ENCODE data around the gene SFRP4. TPM values are rescaled to one million over a fixed set of nuclear protein-coding genes. Genes with fewer than 3 reads are reported as not detected.

The SFRP4 gene
- total RNA-seq, 2 donors from 2014 or later: not detected

DNA sequence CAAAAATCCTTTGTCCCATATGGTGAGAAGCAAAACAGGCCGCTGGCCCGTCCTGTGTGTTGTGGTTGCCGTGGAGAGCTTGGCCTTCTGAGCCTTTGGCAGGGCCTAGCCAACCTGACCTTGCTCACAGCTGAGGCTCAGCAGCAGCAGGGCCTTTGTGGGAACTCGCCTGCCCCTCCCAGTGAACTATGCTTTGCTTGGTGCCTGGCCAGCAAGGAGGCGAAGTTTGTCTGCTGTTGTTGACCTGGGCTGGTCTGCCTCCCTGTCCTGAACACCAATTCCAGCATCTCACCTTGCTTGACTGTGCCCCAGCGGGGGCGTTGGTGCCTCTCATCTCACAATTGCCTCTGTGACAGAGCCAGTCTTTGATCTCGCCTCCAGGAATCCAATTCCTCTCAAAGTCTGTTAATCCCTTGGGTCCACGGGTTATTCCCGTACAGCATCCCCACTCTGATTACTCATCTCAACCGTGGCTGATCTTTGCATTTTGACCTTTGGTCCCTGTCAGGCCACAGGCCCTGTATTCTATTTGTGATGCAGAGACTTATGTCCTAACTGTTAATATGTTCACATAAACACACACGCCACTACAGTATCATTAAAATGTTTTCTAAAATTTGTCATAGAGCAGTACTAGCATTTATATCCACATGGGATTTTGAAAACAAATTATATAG, 26.5 kb upstream of the SFRP4 start:
- Mint-ChIP-seq H3K9me3 (peaks cover 4% of the 10 kb centered on the region), H3K27ac (no peak overlapping the region), H3K36me3 (no peaks in the 10 kb centered on the region), H3K27me3 (peaks cover 0 to 7% of the 10 kb centered on the region in 2 donors), H3K4me1 (ENCODE audit: low read depth in 2 of 2) (no peaks in the 10 kb centered on the region), H3K4me3 (no peak overlapping the region)
- DNase-seq (ENCODE audit: low spot score) (no peak), ATAC-seq (no peak)

DNA sequence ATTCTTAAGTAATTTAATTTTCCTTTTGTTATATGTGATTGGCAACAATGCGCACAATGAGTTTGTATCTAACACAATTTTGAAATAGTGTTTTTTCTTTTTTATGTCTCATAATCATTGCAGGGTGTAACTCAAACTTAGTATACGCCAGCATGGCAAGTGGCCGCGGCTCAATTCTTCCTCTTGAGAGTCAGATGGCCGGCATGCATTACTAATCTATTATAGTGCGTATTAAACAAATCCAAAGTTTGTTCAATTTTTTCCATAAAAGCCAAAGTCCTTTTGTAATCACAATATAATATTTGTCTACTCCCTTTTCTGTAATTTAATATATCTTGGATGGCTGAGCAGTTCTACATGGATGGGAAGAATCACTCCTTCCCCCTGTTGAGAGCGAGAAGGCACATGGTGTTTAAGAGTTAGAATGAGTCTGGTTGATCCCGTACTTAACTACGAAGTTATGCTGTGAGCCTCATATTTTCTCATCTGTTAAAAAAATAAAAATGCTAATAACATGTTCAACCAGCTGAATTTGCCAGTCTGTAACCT, 16.5 kb upstream of the SFRP4 start:
- ATAC-seq: no peak
- H3K4me3 Mint-ChIP-seq: no peak overlapping the region
- no peaks in the 10 kb centered on the region for H3K4me1 Mint-ChIP-seq (ENCODE audit: low read depth in 2 of 2)
- no peak for DNase-seq (ENCODE audit: low spot score)
- no peaks in the 10 kb centered on the region for H3K27me3 Mint-ChIP-seq
- H3K27ac Mint-ChIP-seq: no peak overlapping the region
- no peaks in the 10 kb centered on the region for H3K9me3 Mint-ChIP-seq
- H3K36me3 Mint-ChIP-seq: peaks cover 10% of the 10 kb centered on the region

- Mint-ChIP-seq H3K4me1 (ENCODE audit: low read depth in 2 of 2) (no peaks in the 10 kb centered on the region), H3K4me3 (no peak overlapping the region), H3K36me3 (peaks cover 10% of the 10 kb centered on the region), H3K27me3 (no peaks in the 10 kb centered on the region), H3K9me3 (no peaks in the 10 kb centered on the region), H3K27ac (no peak overlapping the region)
- DNase-seq (ENCODE audit: low spot score): no peak
- ATAC-seq: no peak
These were observed 15.9 kb upstream of the SFRP4 start for GRCh38 chr7:37932543-37932942.

- no peaks in the 10 kb centered on the region for H3K9me3 Mint-ChIP-seq
- H3K36me3 Mint-ChIP-seq: no peaks in the 10 kb centered on the region
- H3K27me3 Mint-ChIP-seq: no peaks in the 10 kb centered on the region
- no peak overlapping the region for H3K4me3 Mint-ChIP-seq
- no peak overlapping the region for H3K27ac Mint-ChIP-seq
- no peaks in the 10 kb centered on the region for H3K4me1 Mint-ChIP-seq (ENCODE audit: low read depth in 2 of 2)
- DNase-seq (ENCODE audit: low spot score) (no peak), ATAC-seq (no peak)
These were observed 13.8 kb upstream of the SFRP4 start for GRCh38 chr7:37930226-37930948.

DNA sequence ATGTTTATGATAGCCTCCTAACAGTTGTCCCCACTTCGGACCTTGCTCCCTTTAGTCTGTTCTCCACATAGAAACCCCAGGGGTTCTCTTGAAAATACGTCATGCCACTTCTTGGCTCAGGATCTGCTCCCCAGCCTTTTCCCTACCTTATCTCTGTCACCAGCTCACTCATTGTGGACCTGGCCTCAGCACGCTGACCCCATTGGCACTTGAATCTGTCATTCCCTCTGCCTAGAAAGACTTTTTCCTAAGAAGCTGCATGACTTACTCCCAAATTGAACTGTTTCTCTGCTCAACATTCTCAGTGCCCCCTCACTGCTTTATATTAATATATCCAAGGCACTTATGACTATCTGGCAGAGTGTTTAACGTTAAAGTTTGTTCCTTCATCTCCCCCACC, 12.3 kb upstream of the SFRP4 start:
- DNase-seq (ENCODE audit: low spot score): no peak
- no peak for ATAC-seq
- no peaks in the 10 kb centered on the region for H3K9me3 Mint-ChIP-seq
- no peaks in the 10 kb centered on the region for H3K36me3 Mint-ChIP-seq
- no peaks in the 10 kb centered on the region for H3K4me1 Mint-ChIP-seq (ENCODE audit: low read depth in 2 of 2)
- H3K27ac Mint-ChIP-seq: no peak overlapping the region
- H3K4me3 Mint-ChIP-seq: no peak overlapping the region
- no peaks in the 10 kb centered on the region for H3K27me3 Mint-ChIP-seq

DNA sequence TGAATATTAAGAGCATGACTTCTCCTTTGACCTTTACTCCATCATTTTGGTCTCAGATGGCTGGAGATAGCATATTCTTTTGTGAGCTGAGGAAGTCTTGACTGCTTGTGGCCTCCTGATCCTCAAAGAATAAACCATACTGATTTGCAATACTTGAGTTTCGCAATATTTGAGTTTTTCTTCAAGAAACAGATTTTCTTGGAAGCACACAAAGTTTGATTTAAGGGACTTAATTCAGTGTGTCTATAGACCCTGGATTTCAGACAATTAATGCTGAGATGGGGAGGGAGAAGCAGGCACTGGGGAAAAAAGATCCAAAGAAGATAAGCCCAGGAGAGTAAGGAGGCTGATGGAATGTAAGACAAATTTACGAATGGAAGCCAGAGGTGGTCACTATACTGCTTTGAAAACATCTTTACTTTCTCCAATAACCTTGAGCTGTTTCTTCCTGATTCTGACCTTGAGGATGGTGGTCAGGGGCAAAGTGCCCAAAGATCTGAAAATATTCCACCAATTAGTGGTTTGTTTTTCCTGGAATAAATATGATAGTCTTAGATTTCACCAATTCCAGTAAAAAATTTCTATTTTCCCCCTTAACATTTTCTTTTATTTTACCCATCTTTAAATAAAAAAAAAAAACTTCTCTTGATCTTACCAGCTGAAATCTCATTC, 11.3 kb upstream of the SFRP4 start:
- no peak overlapping the region for H3K4me3 Mint-ChIP-seq
- H3K4me1 Mint-ChIP-seq (ENCODE audit: low read depth in 2 of 2): no peaks in the 10 kb centered on the region
- no peaks in the 10 kb centered on the region for H3K36me3 Mint-ChIP-seq

DNA sequence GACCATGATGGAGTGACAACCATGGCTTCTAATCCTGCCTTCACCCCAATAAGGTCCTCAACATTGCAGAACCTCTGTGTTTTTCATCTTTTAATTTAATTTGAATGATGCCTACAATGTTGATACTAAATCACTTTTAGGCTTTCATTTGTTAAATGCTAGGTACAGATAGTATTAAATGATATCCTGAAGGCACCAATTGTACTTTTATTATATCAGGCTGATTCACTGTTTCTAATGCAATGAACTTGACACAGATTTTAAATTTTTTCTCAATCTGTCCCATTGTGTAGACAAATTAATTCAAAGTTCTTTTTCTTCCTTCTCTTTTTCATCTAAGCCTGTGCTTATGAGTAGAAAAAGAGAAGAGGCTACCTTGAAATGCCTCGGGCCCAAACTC, 9.0 kb upstream of the SFRP4 start:
- Mint-ChIP-seq H3K36me3 (no peaks in the 10 kb centered on the region), H3K4me3 (no peak overlapping the region), H3K9me3 (no peaks in the 10 kb centered on the region), H3K27ac (no peak overlapping the region), H3K27me3 (peaks cover 5 to 6% of the 10 kb centered on the region in 2 donors), H3K4me1 (ENCODE audit: low read depth in 2 of 2) (peaks cover 5 to 6% of the 10 kb centered on the region in 2 donors)
- ATAC-seq: no peak
- DNase-seq (ENCODE audit: low spot score): no peak

More for the DNA sequence above, 11.3 kb upstream of the SFRP4 start:
- no peaks in the 10 kb centered on the region for H3K9me3 Mint-ChIP-seq
- no peak for DNase-seq (ENCODE audit: low spot score)
- peaks cover 3% of the 10 kb centered on the region in 2 donors for H3K27me3 Mint-ChIP-seq
- ATAC-seq: no peak
- no peak overlapping the region for H3K27ac Mint-ChIP-seq

GRCh38 chr7:37924491-37925041, 7.9 kb upstream of the SFRP4 start:
- ATAC-seq: no peak
- Mint-ChIP-seq H3K9me3 (no peaks in the 10 kb centered on the region), H3K4me1 (ENCODE audit: low read depth in 2 of 2) (peaks cover 11% of the 10 kb centered on the region in 2 donors), H3K36me3 (no peaks in the 10 kb centered on the region), H3K4me3 (no peak overlapping the region), H3K27ac (no peak overlapping the region), H3K27me3 (peaks cover 8 to 13% of the 10 kb centered on the region in 2 donors)
- DNase-seq (ENCODE audit: low spot score): no peak

DNA sequence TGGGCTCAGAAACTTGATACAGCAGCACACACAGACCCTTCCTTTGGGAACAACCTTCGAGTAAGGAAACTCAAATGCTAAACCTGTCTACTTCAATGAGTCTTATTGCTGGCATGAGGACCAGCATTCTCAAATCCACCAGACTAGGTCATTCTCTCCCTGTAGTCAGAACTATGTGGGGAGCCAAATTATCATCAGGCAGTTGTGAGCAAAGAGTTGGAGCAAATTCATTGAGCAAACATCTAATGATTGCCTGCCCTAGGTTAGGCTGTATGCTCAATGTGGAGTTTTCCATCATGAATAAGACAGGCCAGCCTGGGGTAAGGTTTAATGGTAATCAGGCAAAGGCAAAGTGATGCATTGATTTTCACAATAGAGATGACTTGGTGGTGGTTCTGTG, 7.4 kb upstream of the SFRP4 start:
- Mint-ChIP-seq H3K9me3 (no peaks in the 10 kb centered on the region), H3K27ac (no peak overlapping the region), H3K36me3 (no peaks in the 10 kb centered on the region), H3K4me3 (no peak overlapping the region), H3K27me3 (peaks cover 13 to 18% of the 10 kb centered on the region in 2 donors), H3K4me1 (ENCODE audit: low read depth in 2 of 2) (peaks cover 11% of the 10 kb centered on the region in 2 donors)
- ATAC-seq (no peak), DNase-seq (ENCODE audit: low spot score) (no peak)

DNA sequence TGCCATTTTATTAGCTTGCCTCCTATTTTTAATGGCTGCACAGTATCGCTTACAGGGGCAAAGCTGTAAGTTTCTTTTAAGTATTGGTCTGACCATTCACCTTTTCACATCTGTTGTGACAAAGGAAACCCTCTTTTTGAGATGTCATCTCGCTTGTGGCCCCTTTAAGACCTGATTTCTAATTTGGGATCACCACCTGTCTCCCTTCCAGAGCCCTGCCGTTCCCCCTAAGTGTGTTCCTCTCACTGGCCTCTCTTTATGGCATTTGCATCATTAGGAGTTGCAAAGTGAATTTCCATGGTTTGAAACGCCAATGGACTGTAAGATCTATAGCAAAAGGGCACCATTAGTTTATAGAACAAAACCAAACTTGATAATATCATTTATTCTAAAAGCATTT, 5.3 kb upstream of the SFRP4 start:
- ATAC-seq (no peak), DNase-seq (ENCODE audit: low spot score) (no peak)
- H3K27me3 Mint-ChIP-seq: peaks cover 22 to 26% of the 10 kb centered on the region in 2 donors
- H3K36me3 Mint-ChIP-seq: no peaks in the 10 kb centered on the region
- peaks cover 18 to 21% of the 10 kb centered on the region in 2 donors for H3K4me1 Mint-ChIP-seq (ENCODE audit: low read depth in 2 of 2)
- H3K4me3 Mint-ChIP-seq: peak overlapping the region; percentile 61
- no peaks in the 10 kb centered on the region for H3K9me3 Mint-ChIP-seq
- no peak overlapping the region for H3K27ac Mint-ChIP-seq

DNA sequence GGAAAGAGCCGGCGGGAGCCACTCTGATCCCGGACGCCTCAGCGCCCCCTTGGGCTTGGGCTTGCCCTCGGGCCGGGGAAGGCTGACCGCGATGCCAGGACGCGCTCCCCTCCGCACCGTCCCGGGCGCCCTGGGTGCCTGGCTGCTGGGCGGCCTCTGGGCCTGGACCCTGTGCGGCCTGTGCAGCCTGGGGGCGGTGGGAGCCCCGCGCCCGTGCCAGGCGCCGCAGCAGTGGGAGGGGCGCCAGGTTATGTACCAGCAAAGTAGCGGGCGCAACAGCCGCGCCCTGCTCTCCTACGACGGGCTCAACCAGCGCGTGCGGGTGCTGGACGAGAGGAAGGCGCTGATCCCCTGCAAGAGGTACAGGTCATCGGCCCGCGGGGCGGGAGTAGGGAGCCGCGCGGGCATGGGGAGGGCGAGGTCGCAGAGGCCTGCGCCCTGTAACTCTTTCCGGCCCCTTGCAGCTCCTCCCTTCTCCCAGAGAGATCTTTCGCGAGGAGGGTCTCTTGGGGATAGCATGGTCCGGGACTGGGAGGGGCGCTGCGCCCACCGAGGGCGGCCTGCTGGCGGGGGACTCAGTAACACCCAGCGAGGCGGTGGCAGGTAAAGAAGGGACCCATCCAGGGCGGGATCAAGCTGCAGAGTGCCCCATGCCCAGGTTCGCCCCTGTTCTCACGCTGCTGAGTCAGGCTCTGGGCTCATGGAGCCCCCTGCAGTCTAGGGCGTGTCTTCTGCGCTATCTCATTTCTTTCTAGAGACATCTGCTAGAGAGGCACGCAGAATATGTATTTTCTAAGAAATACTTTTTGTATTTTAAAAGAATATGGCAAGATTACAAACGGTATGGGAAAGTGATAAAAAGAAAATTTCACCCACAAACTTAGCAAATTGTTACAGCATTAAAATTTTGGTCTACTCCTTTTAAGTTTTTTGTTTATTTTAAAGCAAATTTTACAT, 4.5 kb upstream of the SFRP4 start:
- Mint-ChIP-seq H3K4me3 (peak overlapping the region; percentile 85), H3K27me3 (peaks cover 23 to 26% of the 10 kb centered on the region in 2 donors), H3K27ac (peak overlapping the region in 1 of 2 donors; percentile 75), H3K9me3 (no peaks in the 10 kb centered on the region), H3K36me3 (no peaks in the 10 kb centered on the region), H3K4me1 (ENCODE audit: low read depth in 2 of 2) (peaks cover 20 to 23% of the 10 kb centered on the region in 2 donors)
- no peak for DNase-seq (ENCODE audit: low spot score)
- ATAC-seq: peak; percentile 70 to 78

DNA sequence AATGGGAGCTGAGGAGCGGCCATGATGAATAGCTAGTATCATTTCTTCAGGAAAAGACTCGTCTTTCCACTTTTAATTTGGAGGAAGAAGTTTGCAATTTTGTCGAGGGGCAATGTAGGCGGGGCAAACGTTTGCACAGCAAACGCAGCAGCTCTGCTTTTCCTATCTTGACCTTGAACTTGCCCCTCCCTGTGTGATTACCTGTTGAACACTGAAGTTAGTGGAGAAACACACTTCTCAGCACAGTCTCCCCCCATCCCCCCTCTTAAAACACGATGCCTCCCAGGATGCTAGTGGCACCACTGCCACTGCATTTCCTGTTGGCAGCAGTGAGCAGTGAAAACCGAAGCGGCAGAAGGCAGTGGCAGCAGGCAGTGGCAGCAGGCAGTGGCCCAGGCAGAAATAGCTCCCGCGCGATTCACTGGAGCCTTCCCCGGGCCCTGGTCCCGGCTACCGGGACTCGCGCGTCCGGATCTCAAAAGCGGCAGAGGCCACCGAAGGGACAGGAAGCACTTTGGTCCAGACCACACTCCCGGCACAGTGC, 3.8 kb upstream of the SFRP4 start, which contains the start of gene EPDR1:
EPDR1 (plus strand) TSS at position 336 of the 544 bp plus-strand sequence. CDS start 300 bp downstream, outside the sequence.
- peak; percentile 64 to 68 for ATAC-seq
- Mint-ChIP-seq H3K36me3 (no peaks in the 10 kb centered on the region), H3K9me3 (no peaks in the 10 kb centered on the region), H3K27me3 (peaks cover 28 to 30% of the 10 kb centered on the region in 2 donors), H3K4me3 (peak within 1 kb of the TSS; percentile 85), H3K27ac (peak within 1 kb of the TSS; percentile 18 to 75), H3K4me1 (ENCODE audit: low read depth in 2 of 2) (peaks cover 23 to 29% of the 10 kb centered on the region in 2 donors)
- DNase-seq (ENCODE audit: low spot score): no peak
